ENCODE results near the gene MLF2. TPM values are rescaled to one million over a fixed set of nuclear protein-coding genes. Genes with fewer than 3 reads are reported as not detected.
A peak's percentile ranks its signal among the peaks of the same experiment; 100 is the strongest.

Gene MLF2
- total and polyA plus RNA-seq, 12 donors = 135 to 334 (median 229) TPM

DNA sequence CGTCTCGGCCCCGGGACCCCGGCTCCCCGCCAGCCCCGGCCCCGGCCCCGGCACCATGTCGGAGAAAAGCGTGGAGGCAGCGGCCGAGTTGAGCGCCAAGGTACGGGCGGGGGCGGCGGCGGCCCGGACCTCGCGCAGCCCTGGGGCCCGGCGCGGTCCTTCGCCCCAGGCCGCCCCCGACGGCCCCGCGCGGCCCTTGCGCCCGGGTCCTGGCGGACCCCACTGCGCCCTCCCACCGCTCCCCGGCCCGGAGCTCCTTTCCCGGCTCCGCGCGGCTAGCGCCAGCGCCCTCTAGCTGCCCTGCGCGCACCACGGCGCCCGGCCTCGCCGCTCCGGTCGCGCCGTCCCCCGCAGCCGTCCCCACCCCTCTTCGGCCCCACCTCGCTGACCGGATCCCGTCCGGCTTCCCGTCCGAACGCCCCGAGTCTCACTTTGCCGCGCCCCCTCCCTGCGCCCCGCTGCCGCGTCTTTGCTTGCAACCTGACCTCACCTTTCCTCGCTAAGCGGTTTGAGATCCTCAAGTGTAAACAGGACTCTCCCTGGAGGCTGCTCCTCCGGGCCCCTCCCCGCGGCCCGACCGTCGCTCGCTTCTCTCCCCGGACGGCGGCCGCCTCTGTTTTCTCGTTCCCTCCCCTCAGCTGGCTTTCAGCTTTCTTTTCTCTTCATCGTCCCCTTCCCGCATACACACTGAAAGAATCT, 13.9 kb upstream of the MLF2 start:
- TF ChIP-seq, protein P1, sequence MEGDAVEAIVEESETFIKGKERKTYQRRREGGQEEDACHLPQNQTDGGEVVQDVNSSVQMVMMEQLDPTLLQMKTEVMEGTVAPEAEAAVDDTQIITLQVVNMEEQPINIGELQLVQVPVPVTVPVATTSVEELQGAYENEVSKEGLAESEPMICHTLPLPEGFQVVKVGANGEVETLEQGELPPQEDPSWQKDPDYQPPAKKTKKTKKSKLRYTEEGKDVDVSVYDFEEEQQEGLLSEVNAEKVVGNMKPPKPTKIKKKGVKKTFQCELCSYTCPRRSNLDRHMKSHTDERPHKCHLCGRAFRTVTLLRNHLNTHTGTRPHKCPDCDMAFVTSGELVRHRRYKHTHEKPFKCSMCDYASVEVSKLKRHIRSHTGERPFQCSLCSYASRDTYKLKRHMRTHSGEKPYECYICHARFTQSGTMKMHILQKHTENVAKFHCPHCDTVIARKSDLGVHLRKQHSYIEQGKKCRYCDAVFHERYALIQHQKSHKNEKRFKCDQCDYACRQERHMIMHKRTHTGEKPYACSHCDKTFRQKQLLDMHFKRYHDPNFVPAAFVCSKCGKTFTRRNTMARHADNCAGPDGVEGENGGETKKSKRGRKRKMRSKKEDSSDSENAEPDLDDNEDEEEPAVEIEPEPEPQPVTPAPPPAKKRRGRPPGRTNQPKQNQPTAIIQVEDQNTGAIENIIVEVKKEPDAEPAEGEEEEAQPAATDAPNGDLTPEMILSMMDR (IDR thresholded peaks at IDR 0.05) = peak in 5 of 6 experiments; percentile 18 to 79 (median 64)
- TF ChIP-seq POLR2A (IDR thresholded peaks at IDR 0.05) = peak in 1 of 2 donors; percentile 15
- Histone ChIP-seq H3K27me3 (no peaks in the 10 kb centered on the region), H3K36me3 (replicated peaks in 1 of 2) (peaks cover 0 to 10% of the 10 kb centered on the region in 2 donors), H3K4me1 (replicated peaks in 1 of 2) (peaks cover 25 to 46% of the 10 kb centered on the region in 2 donors), H3K27ac (peak overlapping the region in 4 of 5 donors; percentile 17 to 97 (median 76)), H3K4me3 (peak overlapping the region; percentile 34 to 98 (median 84)), H3K9me3 (replicated peaks in 1 of 3) (no peaks in the 10 kb centered on the region)
- DNase-seq = peak; percentile 66 to 82 (median 74)
- intact Hi-C loops (cut with DNase I) = loop anchor here in 1 of 2 donors (2.0 kb wide), 1 partner anchor 18 kb away; no protein-coding TSS in a partner anchor
- WGBS, 4 donors = 0 to 1% (median 1%) methylated on average over 17 to 88 of the region's 88 CpGs

DNA sequence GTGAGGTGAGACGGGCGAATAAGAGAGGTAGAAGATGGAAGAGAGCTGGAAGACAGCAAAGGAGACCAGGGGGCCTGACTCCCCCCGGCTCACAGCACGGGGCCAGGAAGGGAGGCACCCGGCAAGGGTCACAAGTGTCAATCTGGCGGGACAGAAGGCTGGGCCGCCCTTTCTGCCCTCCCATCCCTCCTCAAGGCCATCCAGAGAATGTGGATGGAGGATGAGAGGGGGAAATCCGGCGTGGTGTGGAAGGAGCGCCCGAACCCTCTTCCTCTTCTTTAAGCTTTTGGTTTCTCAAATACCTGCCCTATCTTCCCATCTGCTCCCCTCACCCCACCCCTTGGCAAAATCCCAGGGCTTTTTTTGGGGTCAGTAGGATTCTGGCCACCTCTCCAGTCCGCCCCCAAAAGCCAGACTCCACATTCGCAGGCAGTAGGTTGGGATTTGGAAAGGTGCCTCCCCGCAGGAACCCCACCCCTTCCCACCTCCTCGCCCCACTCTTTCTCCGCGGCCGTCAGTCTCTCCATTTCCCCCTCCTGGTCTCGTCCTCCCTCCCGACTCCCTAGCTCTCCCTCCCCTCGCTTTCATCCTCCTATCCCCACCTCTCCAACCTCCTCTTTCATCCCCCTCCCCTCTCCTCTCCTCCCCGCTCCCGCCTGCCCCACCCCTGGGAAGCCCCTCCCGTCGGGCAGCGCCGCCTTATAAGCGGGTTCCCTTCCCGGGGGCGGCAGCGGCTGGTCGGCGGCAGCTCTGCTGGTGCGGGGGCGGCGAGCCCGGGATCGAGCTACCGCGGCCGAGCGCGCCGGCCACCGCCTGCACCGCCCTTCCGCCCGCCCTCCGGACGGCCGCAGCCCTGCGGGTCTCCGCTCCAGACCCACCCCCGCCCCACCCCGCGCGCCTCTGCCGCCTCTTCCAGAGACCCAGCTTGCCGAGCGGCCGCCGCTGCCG, 13.0 kb upstream of the MLF2 start, which contains the start of gene PTMS:
Gene PTMS (plus strand): TSS at position 730 of the 948 bp plus-strand sequence. CDS start 343 bp downstream, outside the sequence.
- intact Hi-C loops (cut with DNase I) = loop anchor here in 1 of 2 donors (2.0 kb wide), 1 partner anchor 17 kb away; no protein-coding TSS in a partner anchor
- 2 to 3% (median 2%) methylated on average over 21 to 63 of the region's 63 CpGs for WGBS, 4 donors
- H3K36me3 ChIP-seq (replicated peaks in 1 of 2) = peaks cover 0 to 10% of the 10 kb centered on the region in 2 donors
- DNase-seq = peak; percentile 57 to 88 (median 84)
- H3K4me1 ChIP-seq (replicated peaks in 1 of 2) = peaks cover 25 to 38% of the 10 kb centered on the region in 2 donors
- H3K27ac ChIP-seq = peak within 1 kb of the TSS in 4 of 5 donors; percentile 48 to 97 (median 76)
- no peaks in the 10 kb centered on the region for H3K27me3 ChIP-seq
- TF ChIP-seq, protein P1 (IDR thresholded peaks at IDR 0.05) = no peak
- peak; percentile 85 to 93 for TF ChIP-seq POLR2A (IDR thresholded peaks at IDR 0.05)
- H3K9me3 ChIP-seq (replicated peaks in 1 of 3) = no peaks in the 10 kb centered on the region
- peak within 1 kb of the TSS; percentile 34 to 98 (median 84) for H3K4me3 ChIP-seq

DNA sequence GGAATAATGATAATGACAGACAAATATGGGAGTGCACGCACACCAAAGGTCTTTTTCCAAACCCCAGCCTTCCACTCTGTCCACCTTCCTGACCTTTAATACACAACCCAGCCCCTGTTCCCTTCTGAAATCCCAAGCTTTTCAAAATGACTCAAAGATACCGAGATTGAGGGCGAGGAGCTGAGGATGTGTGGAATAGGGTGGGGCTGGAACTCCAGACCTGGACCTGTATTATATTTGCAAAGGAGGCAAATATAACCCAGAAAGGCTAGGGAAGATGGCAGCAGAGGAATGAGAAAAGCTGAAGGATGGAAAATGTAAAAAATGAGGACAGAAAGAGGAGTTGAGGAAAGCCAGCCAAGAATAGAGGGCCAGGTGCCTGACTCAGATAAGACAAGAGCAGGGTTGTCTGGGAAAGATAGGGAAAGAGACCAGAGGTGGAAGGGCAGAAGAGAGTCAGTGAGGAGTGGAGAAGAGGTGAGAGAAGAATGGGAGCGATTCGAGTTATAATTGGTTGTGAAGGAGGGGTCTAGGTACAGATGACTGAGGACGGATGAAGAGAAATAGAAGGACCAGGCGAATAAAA, 12.2 kb upstream of the MLF2 start:
- Histone ChIP-seq H3K27ac (peak overlapping the region in 4 of 5 donors; percentile 22 to 97 (median 76)), H3K9me3 (replicated peaks in 1 of 3) (no peaks in the 10 kb centered on the region), H3K27me3 (no peaks in the 10 kb centered on the region), H3K4me3 (peak overlapping the region in 1 of 4 donors; percentile 98), H3K36me3 (replicated peaks in 1 of 2) (peaks cover 0 to 6% of the 10 kb centered on the region in 2 donors), H3K4me1 (replicated peaks in 1 of 2) (peaks cover 23 to 38% of the 10 kb centered on the region in 2 donors)
- DNase-seq = no peak
- intact Hi-C loops (cut with DNase I) = no loop called here
- TF ChIP-seq, protein P1 (IDR thresholded peaks at IDR 0.05) = no peak
- no peak for TF ChIP-seq POLR2A (IDR thresholded peaks at IDR 0.05)
- 19 to 28% (median 26%) methylated on average over 7 of the region's 7 CpGs for WGBS, 4 donors

Data from adrenal gland (tissue), 12 donors.